ENCODE measurements around the gene DNPH1.

DNPH1 gene

DNA sequence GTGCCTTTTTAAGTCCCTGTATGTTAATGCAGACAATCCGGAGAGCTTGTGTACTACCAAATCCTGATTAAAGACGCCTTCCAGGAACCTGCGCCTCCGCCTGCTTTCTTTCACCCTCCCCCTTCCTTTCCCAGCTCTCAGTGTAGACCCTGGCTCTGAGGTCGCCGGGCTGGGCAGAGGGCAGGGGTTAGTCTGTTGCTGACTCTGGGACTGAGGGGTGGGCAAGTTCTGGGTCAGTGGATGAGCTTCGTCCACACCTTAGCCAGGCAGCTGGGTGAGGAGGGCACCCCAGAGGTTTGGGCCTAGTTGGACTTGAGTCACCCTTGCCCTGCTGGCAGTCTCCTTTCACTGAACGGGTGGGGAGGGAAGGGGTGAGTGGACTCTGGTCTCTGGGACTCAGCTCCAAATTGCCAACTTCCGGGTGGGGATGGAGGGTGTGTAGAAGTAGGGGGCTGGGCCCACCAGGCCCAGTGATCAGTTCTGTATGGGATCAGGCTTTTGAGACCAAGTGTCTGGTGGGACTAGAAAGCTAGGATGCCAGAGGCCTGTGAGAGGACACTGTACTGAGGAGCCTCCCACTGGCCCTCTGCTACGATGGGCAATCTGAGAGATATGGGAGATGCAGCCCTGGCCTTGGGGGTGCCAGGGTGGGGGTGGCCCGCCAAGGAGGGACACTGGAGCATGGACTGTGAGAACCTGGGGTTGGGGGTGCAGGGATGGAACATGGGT lies 47.5 kb upstream of the DNPH1 start:
- Histone ChIP-seq H3K9ac (no peak overlapping the region), H3K27me3 (ENCODE audit: control insufficient read depth, insufficient read depth, low read length) (no peaks in the 10 kb centered on the region), H3K4me2 (ENCODE audit: low read length) (no peak overlapping the region), H2AFZ (no peak overlapping the region), H3K36me3 (ENCODE audit: control insufficient read depth, insufficient read depth, low read length) (no peaks in the 10 kb centered on the region), H3K4me3 (ENCODE audit: low read depth, low read length) (no peak overlapping the region), H3K9me3 (ENCODE audit: control insufficient read depth, low read length) (no peaks in the 10 kb centered on the region), H3K79me2 (no peaks in the 10 kb centered on the region), H3K4me1 (no peaks in the 10 kb centered on the region), H3K27ac (no peak overlapping the region)
- TF ChIP-seq, protein P1, sequence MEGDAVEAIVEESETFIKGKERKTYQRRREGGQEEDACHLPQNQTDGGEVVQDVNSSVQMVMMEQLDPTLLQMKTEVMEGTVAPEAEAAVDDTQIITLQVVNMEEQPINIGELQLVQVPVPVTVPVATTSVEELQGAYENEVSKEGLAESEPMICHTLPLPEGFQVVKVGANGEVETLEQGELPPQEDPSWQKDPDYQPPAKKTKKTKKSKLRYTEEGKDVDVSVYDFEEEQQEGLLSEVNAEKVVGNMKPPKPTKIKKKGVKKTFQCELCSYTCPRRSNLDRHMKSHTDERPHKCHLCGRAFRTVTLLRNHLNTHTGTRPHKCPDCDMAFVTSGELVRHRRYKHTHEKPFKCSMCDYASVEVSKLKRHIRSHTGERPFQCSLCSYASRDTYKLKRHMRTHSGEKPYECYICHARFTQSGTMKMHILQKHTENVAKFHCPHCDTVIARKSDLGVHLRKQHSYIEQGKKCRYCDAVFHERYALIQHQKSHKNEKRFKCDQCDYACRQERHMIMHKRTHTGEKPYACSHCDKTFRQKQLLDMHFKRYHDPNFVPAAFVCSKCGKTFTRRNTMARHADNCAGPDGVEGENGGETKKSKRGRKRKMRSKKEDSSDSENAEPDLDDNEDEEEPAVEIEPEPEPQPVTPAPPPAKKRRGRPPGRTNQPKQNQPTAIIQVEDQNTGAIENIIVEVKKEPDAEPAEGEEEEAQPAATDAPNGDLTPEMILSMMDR (IDR thresholded peaks at IDR 0.05), result no peak

- H3K27me3 ChIP-seq (ENCODE audit: control insufficient read depth, insufficient read depth, low read length), result no peaks in the 10 kb centered on the region
Measured at GRCh38 chr6:43275801-43276576, 46.7 kb upstream of the DNPH1 start.

GRCh38 chr6:43274916-43275597 lies 45.8 kb upstream of the DNPH1 start:
- TF ChIP-seq, protein P1 (IDR thresholded peaks at IDR 0.05), result no peak
- Histone ChIP-seq H3K36me3 (ENCODE audit: control insufficient read depth, insufficient read depth, low read length) (no peaks in the 10 kb centered on the region), H3K27me3 (ENCODE audit: control insufficient read depth, insufficient read depth, low read length) (no peaks in the 10 kb centered on the region), H3K4me2 (ENCODE audit: low read length) (peak overlapping the region; percentile 54), H3K9ac (no peak overlapping the region), H3K9me3 (ENCODE audit: control insufficient read depth, low read length) (no peaks in the 10 kb centered on the region), H3K4me3 (ENCODE audit: low read depth, low read length) (no peak overlapping the region), H3K4me1 (peaks cover 3% of the 10 kb centered on the region), H3K79me2 (no peaks in the 10 kb centered on the region), H3K27ac (no peak overlapping the region), H2AFZ (peak overlapping the region; percentile 54)

More at GRCh38 chr6:43275801-43276576, 46.7 kb upstream of the DNPH1 start:
- no peaks in the 10 kb centered on the region for H3K79me2 ChIP-seq
- TF ChIP-seq, protein P1 (IDR thresholded peaks at IDR 0.05), result no peak
- H3K9me3 ChIP-seq (ENCODE audit: control insufficient read depth, low read length), result no peaks in the 10 kb centered on the region
- no peak overlapping the region for H2AFZ ChIP-seq
- H3K4me3 ChIP-seq (ENCODE audit: low read depth, low read length), result no peak overlapping the region
- no peak overlapping the region for H3K4me2 ChIP-seq (ENCODE audit: low read length)
- no peaks in the 10 kb centered on the region for H3K36me3 ChIP-seq (ENCODE audit: control insufficient read depth, insufficient read depth, low read length)
- no peak overlapping the region for H3K9ac ChIP-seq
- H3K4me1 ChIP-seq, result no peaks in the 10 kb centered on the region
- no peak overlapping the region for H3K27ac ChIP-seq

GRCh38 chr6:43274127-43274915 lies 45.0 kb upstream of the DNPH1 start:
- Histone ChIP-seq H3K9me3 (ENCODE audit: control insufficient read depth, low read length) (no peaks in the 10 kb centered on the region), H3K79me2 (no peaks in the 10 kb centered on the region), H3K36me3 (ENCODE audit: control insufficient read depth, insufficient read depth, low read length) (no peaks in the 10 kb centered on the region), H3K4me2 (ENCODE audit: low read length) (no peak overlapping the region), H3K9ac (no peak overlapping the region), H2AFZ (no peak overlapping the region), H3K27me3 (ENCODE audit: control insufficient read depth, insufficient read depth, low read length) (no peaks in the 10 kb centered on the region), H3K4me1 (peaks cover 7% of the 10 kb centered on the region), H3K4me3 (ENCODE audit: low read depth, low read length) (no peak overlapping the region), H3K27ac (no peak overlapping the region)
- TF ChIP-seq, protein P1 (IDR thresholded peaks at IDR 0.05), result no peak

All from parathyroid adenoma (tissue), 2 donors.